CD14-positive monocyte (primary cell): ENCODE data around the gene ARHGEF3. TPM values are rescaled to one million over a fixed set of nuclear protein-coding genes. Genes with fewer than 3 reads are reported as not detected.

Experiments used
- DNase-seq, 3 donors: peaks; one replicate each; pipeline ENCODE4 v3.0.0-alpha.2; 2011 to 2022
- H2AFZ ChIP-seq: 2 replicates; pipeline ENCODE4 v1.6.0; 2012; ENCODE audit warnings: mild to moderate bottlenecking, low read depth, low read length, inconsistent platforms; ENCODE audit not compliant: insufficient read depth, poor library complexity, severe bottlenecking
- H3K27ac ChIP-seq, 2 donors: 1 replicate in 1 of 2; 2 replicates in 1 of 2; pipeline ENCODE4 v1.5.1; 2012 to 2013; ENCODE audit warnings: low read length in 2 of 2, control low read depth in 1 of 2, inconsistent platforms in 1 of 2, low read depth in 1 of 2, mild to moderate bottlenecking in 1 of 2
- H3K27me3 ChIP-seq, 2 donors: one replicate each; pipeline versions ENCODE4 v1.6.0 to v1.6.1; 2011 to 2013; ENCODE audit warnings: low read length in 2 of 2; ENCODE audit not compliant: control insufficient read depth in 2 of 2, insufficient read depth in 2 of 2
- H3K36me3 ChIP-seq, 2 donors: replicated peaks in 1 of 2; 1 replicate in 1 of 2; 2 replicates in 1 of 2; pipeline versions ENCODE4 v1.5.1 to v1.6.1; 2012 to 2013; ENCODE audit warnings: low read length in 2 of 2, control low read depth in 1 of 2, inconsistent platforms in 1 of 2, mild to moderate bottlenecking in 1 of 2; ENCODE audit not compliant: insufficient read depth in 2 of 2, control insufficient read depth in 1 of 2
- H3K4me1 ChIP-seq, 2 donors: 1 replicate in 1 of 2; 2 replicates in 1 of 2; pipeline versions ENCODE4 v1.5.1 to v1.6.1; 2012 to 2013; ENCODE audit warnings: low read length in 2 of 2, control low read depth in 1 of 2, inconsistent platforms in 1 of 2, mild to moderate bottlenecking in 1 of 2, moderate library complexity in 1 of 2; ENCODE audit not compliant: insufficient read depth in 2 of 2, control insufficient read depth in 1 of 2
- H3K4me2 ChIP-seq: replicated peaks from 2 replicates; pipeline ENCODE3; 2012; ENCODE audit warnings: low read length, moderate library complexity, mild to moderate bottlenecking; ENCODE audit not compliant: poor library complexity, severe bottlenecking; ENCODE audit errors: extremely low read depth
- H3K4me3 ChIP-seq, 3 experiments: fragments of 200-600 bp in 1 of 3; sonication (generic) in 1 of 3; replicated peaks in 1 of 3; 1 replicate in 2 of 3; 2 replicates in 1 of 3; pipeline ENCODE4 v1.5.1; 2011 to 2013; ENCODE audit warnings: low read length in 3 of 3, mild to moderate bottlenecking in 3 of 3, control low read depth in 2 of 3, low read depth in 2 of 3, inconsistent platforms in 1 of 3, moderate library complexity in 1 of 3
- H3K79me2 ChIP-seq: 2 replicates; pipeline ENCODE4 v1.6.0; 2012; ENCODE audit warnings: mild to moderate bottlenecking, control low read depth, inconsistent platforms, low read length, moderate library complexity; ENCODE audit not compliant: insufficient read depth
- H3K9ac ChIP-seq: 2 replicates; pipeline ENCODE4 v1.6.0; 2017; ENCODE audit warnings: low read length, mild to moderate bottlenecking; ENCODE audit not compliant: insufficient read depth, poor library complexity, severe bottlenecking
- H3K9me3 ChIP-seq, 2 donors: replicated peaks in 1 of 2; 1 replicate in 1 of 2; 2 replicates in 1 of 2; pipeline versions ENCODE4 v1.5.1 to v1.6.1; 2012 to 2013; ENCODE audit warnings: low read length in 2 of 2, control low read depth in 1 of 2; ENCODE audit not compliant: control insufficient read depth in 1 of 2, insufficient read depth in 1 of 2
- H4K20me1 ChIP-seq: 2 replicates; pipeline ENCODE4 v1.6.0; 2012; ENCODE audit warnings: mild to moderate bottlenecking, low read length, control low read depth, moderate library complexity; ENCODE audit not compliant: insufficient read depth
- H3K27ac Mint-ChIP-seq, 7 donors: one replicate each; pipeline ENCODE4 v1.8.0; 2020; ENCODE audit warnings: mild to moderate bottlenecking in 7 of 7, mixed read lengths in 7 of 7, moderate library complexity in 6 of 7, inconsistent platforms in 2 of 7
- H3K27me3 Mint-ChIP-seq, 3 donors: one replicate each; pipeline ENCODE4 v1.8.0; 2021 to 2022; ENCODE audit warnings: low read depth in 3 of 3, mild to moderate bottlenecking in 3 of 3, mixed read lengths in 3 of 3, moderate library complexity in 3 of 3, inconsistent platforms in 1 of 3
- H3K36me3 Mint-ChIP-seq, 2 donors: one replicate each; pipeline ENCODE4 v1.8.0; 2020; ENCODE audit warnings: mixed read lengths in 2 of 2, inconsistent platforms in 1 of 2, mild to moderate bottlenecking in 1 of 2
- H3K4me1 Mint-ChIP-seq: one replicate; pipeline ENCODE4 v1.8.0; 2020; ENCODE audit warnings: mild to moderate bottlenecking, mixed read lengths
- H3K4me3 Mint-ChIP-seq, 2 donors: one replicate each; pipeline ENCODE4 v1.8.0; 2020; ENCODE audit warnings: mild to moderate bottlenecking in 2 of 2, mixed read lengths in 2 of 2, moderate library complexity in 1 of 2
- H3K9me3 Mint-ChIP-seq, 7 donors: one replicate each; pipeline ENCODE4 v1.8.0; 2020 to 2022; ENCODE audit warnings: mixed read lengths in 7 of 7, mild to moderate bottlenecking in 6 of 7, moderate library complexity in 6 of 7, inconsistent platforms in 2 of 7
- WGBS: methylation state at CpG from one replicate; pipeline ENCODE4 v1.1.5; 2013; ENCODE audit warnings: missing lambda C conversion rate; ENCODE audit not compliant: insufficient coverage; 5-methylcytosine and 5-hydroxymethylcytosine counted together
- intact Hi-C, 2 donors: fragments of 100-400 bp; cut with micrococcal nuclease; formaldehyde crosslinking; loops; one replicate each; pipeline versions ENCODE4 v1.15.0 to v1.15.1; 2023
- polyA plus RNA-seq, 3 donors: library from polyadenylated mRNA; depleted of rRNA in 1 of 3; unstranded in 2 of 3; stranded (reverse) in 1 of 3; fragments of 300-500 nt in 2 of 3; fragments of >200 nt in 1 of 3; fragmentation: Illumina TruSeq in 2 of 3; gene quantifications; 1 replicate in 2 of 3; 2 replicates in 1 of 3; pipeline ENCODE4 v1.2.3, GENCODE V29; 2012 to 2021
- TF ChIP-seq, protein P1 (sequence below): fragments of 200-600 bp; IDR thresholded peaks from one replicate; pipeline ENCODE4 v1.8.0; 2022; ENCODE audit warnings: antibody characterized with exemption, mild to moderate bottlenecking

The ARHGEF3 gene
- polyA plus RNA-seq, 3 donors: 22.6 to 29.5 (median 26.5) TPM

- Mint-ChIP-seq H3K9me3 (peaks cover 0 to 2% (median 0%) of the 10 kb centered on the region in 7 donors), H3K4me3 (no peak overlapping the region), H3K27ac (peak overlapping the region in 3 of 7 donors; percentile 18 to 59 (median 30)), H3K27me3 (peaks cover 0 to 3% (median 0%) of the 10 kb centered on the region in 3 donors), H3K36me3 (peaks cover 75 to 79% of the 10 kb centered on the region in 2 donors), H3K4me1 (peaks cover 3% of the 10 kb centered on the region)
- TF ChIP-seq, protein P1, sequence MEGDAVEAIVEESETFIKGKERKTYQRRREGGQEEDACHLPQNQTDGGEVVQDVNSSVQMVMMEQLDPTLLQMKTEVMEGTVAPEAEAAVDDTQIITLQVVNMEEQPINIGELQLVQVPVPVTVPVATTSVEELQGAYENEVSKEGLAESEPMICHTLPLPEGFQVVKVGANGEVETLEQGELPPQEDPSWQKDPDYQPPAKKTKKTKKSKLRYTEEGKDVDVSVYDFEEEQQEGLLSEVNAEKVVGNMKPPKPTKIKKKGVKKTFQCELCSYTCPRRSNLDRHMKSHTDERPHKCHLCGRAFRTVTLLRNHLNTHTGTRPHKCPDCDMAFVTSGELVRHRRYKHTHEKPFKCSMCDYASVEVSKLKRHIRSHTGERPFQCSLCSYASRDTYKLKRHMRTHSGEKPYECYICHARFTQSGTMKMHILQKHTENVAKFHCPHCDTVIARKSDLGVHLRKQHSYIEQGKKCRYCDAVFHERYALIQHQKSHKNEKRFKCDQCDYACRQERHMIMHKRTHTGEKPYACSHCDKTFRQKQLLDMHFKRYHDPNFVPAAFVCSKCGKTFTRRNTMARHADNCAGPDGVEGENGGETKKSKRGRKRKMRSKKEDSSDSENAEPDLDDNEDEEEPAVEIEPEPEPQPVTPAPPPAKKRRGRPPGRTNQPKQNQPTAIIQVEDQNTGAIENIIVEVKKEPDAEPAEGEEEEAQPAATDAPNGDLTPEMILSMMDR: no peak
- Histone ChIP-seq H3K36me3 (peaks cover 59 to 94% of the 10 kb centered on the region in 2 donors), H3K4me3 (no peak overlapping the region), H3K4me1 (no peaks in the 10 kb centered on the region), H3K9ac (no peak overlapping the region), H3K27me3 (no peaks in the 10 kb centered on the region), H4K20me1 (peaks cover 58% of the 10 kb centered on the region), H3K79me2 (no peaks in the 10 kb centered on the region), H2AFZ (no peak overlapping the region), H3K9me3 (no peaks in the 10 kb centered on the region), H3K27ac (peak overlapping the region in 1 of 2 donors; percentile 3), H3K4me2 (no peak overlapping the region)
- WGBS: 100% methylated on average over 2 of the region's 3 CpGs
- intact Hi-C loops: no loop called here
- no peak for DNase-seq
These were observed 58.9 kb downstream of the ARHGEF3 start for GRCh38 chr3:56742887-56743286.

DNA sequence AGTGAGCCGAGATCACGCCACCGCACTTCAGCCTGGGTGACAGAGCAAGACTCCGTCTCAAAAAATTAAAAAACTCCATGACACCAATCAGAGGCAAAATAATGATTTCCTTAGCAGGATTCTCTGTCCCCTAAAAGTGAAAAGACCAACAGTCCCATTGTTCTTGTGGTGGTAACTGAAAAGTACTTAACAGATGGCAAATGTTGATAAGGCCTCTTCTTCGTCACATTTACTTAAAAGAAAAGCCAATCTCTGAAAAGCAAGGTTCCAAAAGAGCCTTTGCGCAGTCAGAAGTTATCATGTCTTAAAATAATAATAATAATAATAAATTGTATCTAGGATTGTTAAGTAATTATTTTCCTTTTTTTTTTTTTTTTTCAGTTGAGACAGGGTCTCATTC lies 62.7 kb downstream of the ARHGEF3 start:
- Histone ChIP-seq H3K9ac (no peak overlapping the region), H3K27ac (no peak overlapping the region), H3K27me3 (no peaks in the 10 kb centered on the region), H3K4me1 (no peaks in the 10 kb centered on the region), H2AFZ (no peak overlapping the region), H3K9me3 (no peaks in the 10 kb centered on the region), H3K79me2 (no peaks in the 10 kb centered on the region), H4K20me1 (peaks cover 59% of the 10 kb centered on the region), H3K36me3 (peaks cover 60 to 94% of the 10 kb centered on the region in 2 donors), H3K4me2 (no peak overlapping the region), H3K4me3 (no peak overlapping the region)
- Mint-ChIP-seq H3K9me3 (peaks cover 0 to 2% (median 0%) of the 10 kb centered on the region in 7 donors), H3K4me3 (no peak overlapping the region), H3K27ac (no peak overlapping the region), H3K27me3 (peaks cover 0 to under 1% (median 0%) of the 10 kb centered on the region in 3 donors), H3K4me1 (peaks cover 3% of the 10 kb centered on the region), H3K36me3 (peaks cover 77 to 81% of the 10 kb centered on the region in 2 donors)
- 100% methylated on average over 1 of the region's 6 CpGs for WGBS
- intact Hi-C loops: no loop called here
- DNase-seq: no peak
- TF ChIP-seq, protein P1: no peak
